GM21576 (cell line): Measurements from ENCODE around the gene DLG2.

Source experiments
- ATAC-seq: cut with Tn5 transposase; IDR thresholded peaks from one replicate; pipeline ENCODE4 v1.9.1; 2021; ENCODE audit warnings: mild to moderate bottlenecking, moderate library complexity; ENCODE audit not compliant: unreplicated experiment

DLG2 gene

GRCh38 chr11:84612645-84613044 is 1014.5 kb downstream of the DLG2 start:
- no peak for ATAC-seq

- ATAC-seq = no peak
These were observed 1018.3 kb downstream of the DLG2 start for GRCh38 chr11:84608837-84609196.

GRCh38 chr11:84607975-84608836 is 1018.9 kb downstream of the DLG2 start:
- ATAC-seq = no peak

DNA sequence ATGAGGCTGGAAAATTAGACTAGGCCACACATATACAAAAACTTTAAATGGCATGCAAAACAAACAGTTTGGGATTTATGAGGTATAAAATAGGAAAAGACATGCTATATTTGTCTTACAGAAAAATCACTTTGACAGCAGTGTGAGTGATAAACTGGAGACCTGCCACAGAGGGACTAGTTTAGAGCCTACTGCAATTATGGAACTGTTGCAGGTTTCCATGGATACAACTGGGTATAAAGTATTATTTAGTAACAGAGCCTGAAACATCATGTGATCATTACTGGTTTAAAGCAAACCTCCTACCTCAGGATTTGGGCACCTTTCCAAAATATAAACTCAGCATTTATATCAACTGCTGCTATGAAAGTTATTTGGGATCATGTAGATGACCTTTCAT is 1032.5 kb downstream of the DLG2 start:
- ATAC-seq = no peak

GRCh38 chr11:84590106-84590505 is 1037.0 kb downstream of the DLG2 start:
- ATAC-seq = no peak

DNA sequence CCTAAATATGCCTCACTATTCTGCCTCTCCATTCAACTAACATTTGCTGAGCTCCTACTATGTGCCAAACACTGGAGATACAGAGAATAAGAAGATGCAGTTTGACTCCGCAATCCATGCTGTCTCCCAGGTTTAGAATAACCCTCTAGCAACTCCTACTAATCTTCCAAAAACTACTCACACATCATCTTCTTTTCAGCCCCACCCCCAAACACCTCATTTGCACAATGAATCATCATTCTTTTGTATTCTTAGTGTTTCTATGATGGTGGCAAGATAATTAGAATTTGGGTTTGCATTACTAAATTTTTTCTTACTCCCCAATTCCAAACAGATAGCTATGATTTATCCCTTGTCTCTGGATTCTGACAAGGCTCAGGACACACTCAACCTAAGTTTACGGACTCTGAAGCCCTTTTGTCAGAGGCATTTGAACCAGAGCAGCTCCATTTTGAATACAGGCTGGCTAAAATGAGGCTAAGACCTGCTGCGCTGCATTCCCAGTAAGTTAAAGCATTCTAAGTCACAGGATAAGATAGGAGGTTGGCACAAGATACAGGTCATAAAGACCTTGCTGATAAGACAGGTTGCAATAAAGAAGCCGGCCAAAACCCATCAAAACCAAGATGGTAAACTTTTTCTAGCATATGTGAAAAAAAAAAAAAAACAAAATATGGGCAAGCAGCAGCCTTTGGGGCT is 1038.9 kb downstream of the DLG2 start:
- ATAC-seq = no peak

DNA sequence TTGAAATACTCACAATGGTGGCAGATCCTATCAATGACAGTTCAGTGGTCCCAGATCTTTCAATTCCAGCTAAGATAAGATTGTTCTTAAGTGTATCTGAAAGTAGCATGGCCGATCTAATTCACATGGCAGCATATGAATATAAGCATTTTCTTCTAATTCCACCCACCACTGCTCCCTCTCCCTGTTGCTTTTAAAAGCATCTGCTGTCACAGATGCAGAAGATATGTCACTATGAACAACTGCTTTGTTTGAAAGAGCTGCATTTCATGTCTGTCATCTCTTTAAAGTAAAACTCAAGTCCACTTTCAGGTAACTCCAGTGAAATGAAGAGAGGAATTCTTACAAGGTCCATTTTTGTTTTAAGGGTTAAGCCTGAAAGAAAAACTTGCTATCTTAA is 1044.0 kb downstream of the DLG2 start:
- ATAC-seq = no peak

- no peak for ATAC-seq
These were observed 1046.1 kb downstream of the DLG2 start for GRCh38 chr11:84581083-84581482.

- ATAC-seq = no peak
These were observed 1046.7 kb downstream of the DLG2 start for GRCh38 chr11:84580428-84580827.

- ATAC-seq = no peak
These were observed 1053.3 kb downstream of the DLG2 start for GRCh38 chr11:84573868-84574267.

GRCh38 chr11:84566671-84567070 is 1060.5 kb downstream of the DLG2 start:
- ATAC-seq = no peak

GRCh38 chr11:84564867-84565184 is 1062.3 kb downstream of the DLG2 start:
- ATAC-seq = no peak

DNA sequence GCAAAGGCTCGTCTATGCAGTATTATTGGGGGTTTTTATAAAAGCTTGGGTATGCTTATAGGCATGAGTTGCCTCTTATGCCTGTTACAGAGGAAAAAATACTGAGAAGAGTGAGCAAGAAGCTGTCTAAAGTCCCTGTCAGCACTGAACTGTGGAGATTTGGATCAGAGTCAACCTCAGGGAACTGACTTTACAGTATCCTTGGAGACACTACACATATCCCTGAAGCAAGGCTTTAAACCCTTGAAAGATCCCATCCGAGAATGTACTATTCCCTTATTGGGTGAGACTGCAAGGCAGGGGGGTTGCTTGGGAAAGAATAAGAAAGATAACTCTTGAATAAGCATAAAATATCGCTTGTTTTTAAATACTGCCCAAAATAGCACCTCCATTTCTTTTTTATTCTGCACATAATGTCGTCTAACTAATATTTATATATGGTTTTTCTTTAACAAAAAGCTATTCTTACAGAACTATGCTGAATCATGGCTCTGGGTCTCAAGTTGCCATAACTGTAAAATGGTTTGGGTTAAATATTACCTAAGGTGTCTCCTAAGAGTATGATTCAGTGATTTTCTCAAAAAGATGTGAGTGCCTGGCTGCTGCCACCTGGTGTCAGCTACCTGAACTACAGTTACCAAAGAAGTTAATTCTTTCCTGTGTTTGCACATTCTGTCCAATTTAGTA is 1062.8 kb downstream of the DLG2 start:
- peak; percentile 84 for ATAC-seq

GRCh38 chr11:84563356-84563755 is 1063.8 kb downstream of the DLG2 start:
- ATAC-seq = no peak

GRCh38 chr11:84560206-84560605 is 1066.9 kb downstream of the DLG2 start:
- ATAC-seq = no peak

- ATAC-seq = peak; percentile 89
These were observed 1068.8 kb downstream of the DLG2 start for GRCh38 chr11:84558085-84558905.

DNA sequence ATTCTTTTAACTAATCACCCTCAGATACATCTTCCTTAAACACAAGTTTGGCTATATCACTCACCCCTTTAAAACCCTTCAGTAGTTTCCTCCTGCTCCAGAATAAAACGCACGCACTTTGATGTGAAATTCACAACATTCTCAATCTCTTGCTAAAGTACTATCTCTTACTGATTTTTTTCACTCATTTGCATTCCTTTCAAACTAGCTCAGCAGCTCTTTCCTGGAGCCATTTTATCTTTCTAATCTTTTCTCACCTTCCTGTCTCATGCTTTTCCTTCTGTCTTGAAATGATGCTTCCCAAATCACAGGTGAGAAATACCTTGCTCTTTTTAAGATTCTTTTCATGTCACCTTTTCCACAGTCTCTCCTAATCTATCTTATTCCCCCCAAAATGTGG is 1074.4 kb downstream of the DLG2 start:
- ATAC-seq = no peak

GRCh38 chr11:84549217-84549616 is 1077.9 kb downstream of the DLG2 start:
- peak; percentile 98 for ATAC-seq

- no peak for ATAC-seq
These were observed 1082.6 kb downstream of the DLG2 start for GRCh38 chr11:84544566-84544965.

DNA sequence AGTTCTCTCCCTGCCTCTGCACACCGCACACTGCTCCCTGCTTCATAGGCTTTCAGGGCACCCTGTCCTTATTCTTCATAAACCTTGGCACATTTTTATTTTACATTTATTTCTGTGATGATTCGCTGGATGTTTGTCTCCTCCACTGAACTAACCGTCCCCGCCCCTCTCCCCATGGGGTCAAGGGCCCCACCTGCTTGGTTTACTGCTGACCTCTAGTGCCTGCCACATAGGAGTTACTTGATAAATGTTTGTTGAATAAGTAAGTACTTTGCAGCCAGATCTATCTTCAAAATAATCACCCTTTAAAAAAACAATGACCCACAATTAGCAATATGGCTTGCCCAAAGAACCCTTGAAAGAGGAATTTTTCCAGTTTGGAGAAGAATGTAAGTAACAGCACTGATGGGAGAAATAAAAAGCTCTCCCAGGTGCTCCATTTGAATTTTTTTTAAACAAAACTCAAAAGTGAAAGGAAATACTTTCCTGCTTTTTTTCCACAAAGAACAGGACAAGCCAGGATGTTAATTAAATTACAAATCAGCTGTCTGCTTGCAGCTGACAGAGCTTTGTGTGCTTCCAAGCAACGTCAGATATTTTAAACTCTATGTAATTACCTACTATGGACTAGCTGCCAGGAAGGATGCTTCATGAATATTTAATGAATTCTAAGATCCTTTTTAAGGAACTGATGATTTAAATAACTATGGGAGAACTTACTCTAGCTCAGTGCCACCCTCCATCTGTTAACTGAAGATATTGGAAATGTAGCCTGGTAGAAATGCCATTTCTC is 1083.6 kb downstream of the DLG2 start:
- no peak for ATAC-seq
